MM.1S (cell line): ENCODE measurements around the gene ATP8B4.

Source experiments
- DNase-seq: peaks from one replicate; pipeline ENCODE4 v3.0.0-alpha.2; 2015
- H2AFZ ChIP-seq: fragments of 300-600 bp; sonication (generic); 2 replicates; pipeline ENCODE4 v1.6.0; 2016; ENCODE audit warnings: antibody characterized with exemption, low read length
- H3F3A ChIP-seq: fragments of 300-600 bp; sonication (generic); 2 replicates; pipeline ENCODE4 v1.6.1; 2016; ENCODE audit warnings: mild to moderate bottlenecking, antibody characterized with exemption, low read length, moderate library complexity, mixed read lengths; ENCODE audit not compliant: insufficient read depth
- H3K27ac ChIP-seq: fragments of 300-600 bp; sonication (generic); 2 replicates; pipeline ENCODE4 v1.5.1; 2016; ENCODE audit warnings: mild to moderate bottlenecking, low read length
- H3K27me3 ChIP-seq: fragments of 300-600 bp; sonication (generic); replicated peaks from 2 replicates; pipeline ENCODE4 v1.6.0; 2016; ENCODE audit warnings: low read length; ENCODE audit not compliant: insufficient read depth
- H3K36me3 ChIP-seq: fragments of 300-600 bp; sonication (generic); replicated peaks from 2 replicates; pipeline ENCODE4 v1.6.1; 2016; ENCODE audit warnings: mild to moderate bottlenecking, low read length, mixed read lengths; ENCODE audit not compliant: insufficient read depth
- H3K4me1 ChIP-seq: fragments of 300-600 bp; sonication (generic); 2 replicates; pipeline ENCODE4 v1.6.1; 2016; ENCODE audit warnings: low read length, mixed read lengths
- H3K4me2 ChIP-seq: fragments of 300-600 bp; sonication (generic); 2 replicates; pipeline ENCODE4 v1.6.0; 2016; ENCODE audit warnings: low read depth, low read length
- H3K4me3 ChIP-seq: fragments of 300-600 bp; sonication (generic); 2 replicates; pipeline ENCODE4 v1.5.1; 2016; ENCODE audit warnings: low read length, mixed read lengths
- H3K79me2 ChIP-seq: fragments of 300-600 bp; sonication (generic); 2 replicates; pipeline ENCODE4 v1.6.1; 2016; ENCODE audit warnings: mixed run types, low read length, mixed read lengths
- H3K9ac ChIP-seq: fragments of 300-600 bp; sonication (generic); 2 replicates; pipeline ENCODE4 v1.6.1; 2016; ENCODE audit warnings: low read length, mixed read lengths
- H3K9me2 ChIP-seq: fragments of 300-600 bp; sonication (generic); replicated peaks from 2 replicates; pipeline ENCODE4 v1.6.1; 2016; ENCODE audit warnings: mild to moderate bottlenecking, low read length, mixed read lengths; ENCODE audit not compliant: insufficient read depth
- H3K9me3 ChIP-seq: fragments of 300-600 bp; sonication (generic); replicated peaks from 2 replicates; pipeline ENCODE4 v1.6.1; 2016; ENCODE audit warnings: mild to moderate bottlenecking, low read length, mixed read lengths; ENCODE audit not compliant: insufficient read depth
- H4K20me1 ChIP-seq: fragments of 300-600 bp; sonication (generic); 2 replicates; pipeline ENCODE4 v1.6.1; 2016; ENCODE audit warnings: mild to moderate bottlenecking, low read length, moderate library complexity, mixed read lengths; ENCODE audit not compliant: insufficient read depth
- CTCF ChIP-seq: fragments of 300-600 bp; sonication (generic); IDR thresholded peaks from 2 replicates; pipeline ENCODE4 v1.5.1; 2016; ENCODE audit warnings: antibody characterized with exemption, low read length, mixed read lengths
- EZH2 ChIP-seq: fragments of 300-600 bp; sonication (generic); optimal IDR thresholded peaks from 2 replicates; pipeline ENCODE3; 2017; ENCODE audit warnings: low read depth, mild to moderate bottlenecking, antibody characterized with exemption, low read length, mixed read lengths
- EZH2phosphoT487 ChIP-seq: fragments of 300-600 bp; sonication (generic); IDR thresholded peaks from 2 replicates; pipeline ENCODE4 v1.6.1; 2018; ENCODE audit warnings: antibody characterized with exemption, low read length

Gene ATP8B4

GRCh38 chr15:49855917-49856637, 263.0 kb downstream of the ATP8B4 start:
- no peaks in the 10 kb centered on the region for H3F3A ChIP-seq
- H3K27ac ChIP-seq = no peak overlapping the region

DNA sequence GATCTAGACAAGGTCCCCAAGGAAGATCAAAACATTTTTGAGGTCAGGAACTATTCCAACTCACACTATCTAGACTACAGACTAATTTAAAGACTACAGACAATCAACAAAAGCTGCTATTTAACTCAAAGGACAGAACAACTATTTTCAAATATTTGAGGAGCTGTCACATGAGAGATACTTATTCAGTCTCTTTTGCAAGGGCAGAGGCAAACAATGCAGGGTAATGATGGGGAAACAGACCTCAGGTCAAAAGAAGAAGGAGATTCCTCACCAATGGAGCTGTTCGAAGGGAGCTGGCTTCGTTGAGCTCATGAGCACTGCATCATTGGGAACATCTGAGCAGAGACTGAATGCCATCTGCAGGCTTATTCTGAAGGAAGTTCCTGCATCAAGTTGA, 266.3 kb downstream of the ATP8B4 start:
- Histone ChIP-seq H3F3A (no peaks in the 10 kb centered on the region), H3K4me2 (no peak overlapping the region), H3K9ac (no peak overlapping the region), H4K20me1 (no peaks in the 10 kb centered on the region), H3K9me2 (no peaks in the 10 kb centered on the region), H3K79me2 (no peaks in the 10 kb centered on the region), H3K4me1 (peaks cover under 1% of the 10 kb centered on the region; the same call in 1 of the 2 replicates), H3K9me3 (no peaks in the 10 kb centered on the region), H3K27ac (no peak overlapping the region), H3K27me3 (no peaks in the 10 kb centered on the region), H3K4me3 (no peak overlapping the region), H2AFZ (no peak overlapping the region), H3K36me3 (no peaks in the 10 kb centered on the region)
- TF ChIP-seq EZH2phosphoT487 (no peak), EZH2 (no peak), CTCF (no peak)
- no peak for DNase-seq

More at GRCh38 chr15:49855917-49856637, 263.0 kb downstream of the ATP8B4 start:
- Histone ChIP-seq H3K4me2 (no peak overlapping the region), H3K9ac (no peak overlapping the region), H2AFZ (no peak overlapping the region), H3K9me3 (no peaks in the 10 kb centered on the region), H3K4me1 (no peaks in the 10 kb centered on the region), H3K36me3 (no peaks in the 10 kb centered on the region), H3K27me3 (no peaks in the 10 kb centered on the region), H3K4me3 (no peak overlapping the region), H3K79me2 (no peaks in the 10 kb centered on the region), H4K20me1 (no peaks in the 10 kb centered on the region), H3K9me2 (no peaks in the 10 kb centered on the region)
- DNase-seq = no peak
- TF ChIP-seq EZH2phosphoT487 (no peak), EZH2 (no peak), CTCF (no peak)

DNA sequence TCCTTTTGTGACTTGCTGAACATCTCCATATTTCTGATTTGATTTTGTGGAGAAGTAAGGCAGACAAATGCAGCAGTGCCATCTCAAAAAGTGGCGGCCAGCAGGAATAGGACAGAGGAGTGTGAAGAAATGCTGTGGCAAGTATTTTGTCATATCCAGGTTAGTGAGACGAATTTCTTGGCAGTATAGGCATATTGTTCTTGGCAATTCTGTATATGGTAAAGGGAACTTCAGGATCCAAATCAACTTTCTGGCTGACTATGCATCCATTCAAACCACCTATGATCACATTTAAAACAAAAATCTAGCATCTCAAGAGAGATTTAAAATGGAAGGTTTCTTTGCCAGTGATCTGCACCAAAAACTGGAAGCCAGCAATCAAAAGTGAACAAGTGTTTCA, 270.2 kb downstream of the ATP8B4 start:
- no peak for DNase-seq
- no peak overlapping the region for H3K27ac ChIP-seq
- peaks cover 7% of the 10 kb centered on the region; the same call in 1 of the 2 replicates for H3K4me1 ChIP-seq

More for the DNA sequence above, 270.2 kb downstream of the ATP8B4 start:
- H3K4me2 ChIP-seq = no peak overlapping the region
- no peaks in the 10 kb centered on the region for H3F3A ChIP-seq
- no peaks in the 10 kb centered on the region for H4K20me1 ChIP-seq
- no peak overlapping the region for H3K9ac ChIP-seq
- no peak overlapping the region for H3K4me3 ChIP-seq
- H3K9me2 ChIP-seq = no peaks in the 10 kb centered on the region
- no peaks in the 10 kb centered on the region for H3K27me3 ChIP-seq
- H2AFZ ChIP-seq = no peak overlapping the region
- H3K79me2 ChIP-seq = no peaks in the 10 kb centered on the region
- H3K36me3 ChIP-seq = no peaks in the 10 kb centered on the region
- H3K9me3 ChIP-seq = no peaks in the 10 kb centered on the region
- TF ChIP-seq EZH2phosphoT487 (no peak), CTCF (no peak)
